HG03378 (cell line): ENCODE measurements around the gene PDE4A.
"Not testable (repeated sequence)": the region's sequence is repeated elsewhere in the genome, so short reads cannot be mapped to it uniquely, and the experiment has no call there.

Experiments used
- ATAC-seq: cut with Tn5 transposase; IDR thresholded peaks from one replicate; pipeline ENCODE4 v1.9.1; 2021; ENCODE audit warnings: mild to moderate bottlenecking, moderate library complexity; ENCODE audit not compliant: unreplicated experiment

PDE4A gene

GRCh38 chr19:10424011-10424637, 3.8 kb downstream of the PDE4A start:
- no peak for ATAC-seq

GRCh38 chr19:10427169-10427568, 6.8 kb downstream of the PDE4A start:
- no peak for ATAC-seq

- ATAC-seq = no peak
These were observed 8.7 kb downstream of the PDE4A start for GRCh38 chr19:10428996-10429381.

GRCh38 chr19:10430505-10431253, 10.3 kb downstream of the PDE4A start:
- no peak for ATAC-seq

GRCh38 chr19:10431254-10431942, 11.1 kb downstream of the PDE4A start:
- ATAC-seq = no peak

GRCh38 chr19:10431943-10432735, 11.8 kb downstream of the PDE4A start:
- ATAC-seq = no peak

GRCh38 chr19:10432736-10433130, 12.4 kb downstream of the PDE4A start:
- ATAC-seq = no peak

GRCh38 chr19:10433131-10433536, 12.8 kb downstream of the PDE4A start:
- no peak for ATAC-seq

- ATAC-seq = no peak
These were observed 19.2 kb downstream of the PDE4A start for GRCh38 chr19:10439588-10439987.

- ATAC-seq = no peak
These were observed 22.4 kb downstream of the PDE4A start for GRCh38 chr19:10442698-10443097.

GRCh38 chr19:10449037-10449436, 28.7 kb downstream of the PDE4A start:
- ATAC-seq = no peak

- ATAC-seq = no peak
These were observed 30.0 kb downstream of the PDE4A start for GRCh38 chr19:10450191-10450852.

- ATAC-seq = no peak
These were observed 30.7 kb downstream of the PDE4A start for GRCh38 chr19:10450853-10451609.

- ATAC-seq = no peak
These were observed 32.6 kb downstream of the PDE4A start for GRCh38 chr19:10452726-10453618.

- ATAC-seq = no peak
These were observed 33.5 kb downstream of the PDE4A start for GRCh38 chr19:10453852-10454251.

GRCh38 chr19:10454267-10454666, 33.9 kb downstream of the PDE4A start:
- no peak for ATAC-seq

GRCh38 chr19:10458733-10459132, 38.4 kb downstream of the PDE4A start:
- ATAC-seq = not testable (repeated sequence)

- no peak for ATAC-seq
These were observed 40.3 kb downstream of the PDE4A start for GRCh38 chr19:10460714-10461046.
